Activated naive CD4-positive, alpha-beta T cell (primary cell): ENCODE results near the gene TRIM31.

Source experiments
- DNase-seq, 4 experiments: peaks; one replicate each; lab custom pipeline; 2025; lab: John Stamatoyannopoulos, UW

The TRIM31 gene

DNA sequence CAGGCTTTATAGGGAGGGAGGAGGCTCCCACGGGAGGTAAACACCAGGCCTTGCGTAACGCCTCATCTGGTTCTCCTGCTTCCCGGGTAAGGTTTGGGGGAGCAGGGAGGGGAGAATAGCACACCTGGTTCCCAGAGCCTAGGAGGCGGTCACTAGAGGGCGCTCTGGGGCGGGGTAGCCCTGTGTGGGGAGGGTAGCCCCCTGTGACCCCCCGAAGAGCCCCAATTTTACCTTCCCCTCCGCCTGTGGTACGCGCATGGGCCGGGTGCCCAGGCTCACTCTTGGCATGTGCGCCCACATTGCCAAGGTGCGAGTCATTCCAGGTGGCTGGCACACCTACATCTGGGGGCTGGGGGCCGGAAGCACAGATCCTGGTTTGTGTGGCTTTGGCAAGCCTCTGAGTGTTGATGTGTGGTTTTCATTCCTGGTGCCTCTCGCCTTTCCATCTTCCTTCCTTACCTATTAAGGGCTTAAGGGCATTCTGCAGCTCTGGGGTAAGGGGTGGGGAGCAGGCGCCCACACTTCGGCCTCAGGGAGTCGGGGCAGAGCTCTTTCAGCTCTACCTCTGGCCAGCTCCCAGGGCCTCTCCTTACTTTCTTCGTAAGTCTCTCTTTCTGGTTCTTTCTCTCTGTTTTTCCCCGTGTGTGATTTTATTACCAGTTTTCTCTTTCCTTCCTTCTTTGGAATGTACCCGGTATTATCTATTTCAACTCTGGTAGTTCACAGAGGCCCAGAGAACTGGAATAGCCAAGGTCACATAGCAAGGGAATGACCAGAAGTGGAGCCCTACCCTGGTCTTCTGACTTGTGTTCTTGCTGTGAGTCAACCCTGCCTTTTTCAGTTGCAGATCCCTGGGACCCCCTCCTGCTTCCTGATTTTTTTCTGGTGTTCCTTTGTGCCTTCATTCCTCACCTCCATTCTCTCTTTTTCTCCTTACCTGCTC lies 36.8 kb downstream of the TRIM31 start:
- DNase-seq = no peak

DNA sequence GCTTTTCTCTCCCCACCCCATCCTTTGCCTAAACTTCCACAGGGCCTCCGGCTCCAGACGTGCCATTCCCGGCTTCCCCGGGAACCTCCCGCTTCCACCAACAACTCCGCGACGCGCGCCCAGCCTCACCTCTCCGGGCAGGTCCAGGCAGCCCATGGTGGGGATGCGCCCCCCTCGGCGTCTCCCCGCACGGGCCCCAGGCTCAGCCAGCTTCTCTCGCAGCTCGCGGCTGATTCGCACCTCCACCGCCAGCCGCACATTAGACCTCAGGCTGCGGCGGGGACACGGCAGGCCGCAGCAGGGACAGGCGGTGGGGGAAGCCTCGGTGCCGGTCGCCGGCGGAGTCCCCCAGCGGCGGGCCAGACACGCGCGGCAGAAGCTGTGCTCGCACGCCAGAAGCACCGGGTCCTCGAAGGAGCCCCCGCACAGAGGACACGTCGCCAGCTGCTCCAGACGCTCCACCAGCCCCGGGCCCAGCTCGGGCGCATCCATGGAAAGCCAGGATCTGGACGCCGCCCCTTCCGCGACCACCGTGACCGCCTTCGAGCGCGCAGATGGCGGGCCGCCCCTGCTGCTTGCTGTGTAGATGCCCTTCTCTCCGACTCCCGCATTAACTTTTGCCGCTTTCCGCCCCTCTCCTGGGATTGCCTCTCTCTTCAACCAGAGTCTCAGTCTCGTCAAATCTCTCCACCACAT lies 37.6 kb downstream of the TRIM31 start, which contains the start of gene RNF39:
TSS of gene RNF39 (minus strand) at position 676 of the 696 bp plus-strand sequence. CDS start at position 492, 184 bp downstream.
- peak in 1 of 4 experiments; percentile 10 for DNase-seq

DNA sequence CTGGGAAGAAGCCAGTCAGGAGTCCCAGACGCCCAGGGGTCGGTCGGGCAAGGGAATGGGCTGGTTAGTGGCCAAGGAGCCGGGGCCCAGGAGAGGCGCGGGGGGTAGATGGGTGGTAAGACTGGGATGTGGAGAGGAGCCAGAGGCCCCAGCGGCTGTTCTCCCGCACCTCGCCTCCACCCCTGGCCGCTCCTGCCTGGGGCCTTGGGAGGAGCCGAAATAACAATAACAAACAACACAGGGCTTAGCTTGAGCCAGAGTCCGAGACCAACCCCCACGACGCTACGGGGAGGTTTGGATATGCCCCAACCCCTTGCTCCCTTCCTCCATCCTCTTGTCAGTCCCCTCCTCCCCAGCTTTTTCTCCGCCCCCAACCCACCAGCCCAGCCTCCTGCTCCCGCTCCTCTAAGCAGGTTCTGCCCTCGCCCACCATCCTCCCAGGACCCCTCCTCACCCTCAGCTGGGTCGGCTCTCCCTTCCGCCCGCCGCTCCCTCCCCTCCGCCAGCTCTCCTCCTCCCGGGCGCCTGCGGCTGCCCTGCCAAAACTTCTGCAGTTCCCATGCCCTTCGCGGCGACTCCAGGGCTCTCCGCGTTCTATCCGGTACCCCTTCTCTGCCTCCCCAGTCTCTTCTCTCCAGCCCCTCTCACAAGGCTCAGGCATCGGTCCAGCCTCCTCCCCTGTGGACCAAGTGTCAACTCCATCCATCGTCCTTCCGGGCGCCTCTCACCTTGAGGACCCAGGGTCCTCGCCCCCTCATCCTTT lies 38.4 kb downstream of the TRIM31 start:
- no peak for DNase-seq

DNA sequence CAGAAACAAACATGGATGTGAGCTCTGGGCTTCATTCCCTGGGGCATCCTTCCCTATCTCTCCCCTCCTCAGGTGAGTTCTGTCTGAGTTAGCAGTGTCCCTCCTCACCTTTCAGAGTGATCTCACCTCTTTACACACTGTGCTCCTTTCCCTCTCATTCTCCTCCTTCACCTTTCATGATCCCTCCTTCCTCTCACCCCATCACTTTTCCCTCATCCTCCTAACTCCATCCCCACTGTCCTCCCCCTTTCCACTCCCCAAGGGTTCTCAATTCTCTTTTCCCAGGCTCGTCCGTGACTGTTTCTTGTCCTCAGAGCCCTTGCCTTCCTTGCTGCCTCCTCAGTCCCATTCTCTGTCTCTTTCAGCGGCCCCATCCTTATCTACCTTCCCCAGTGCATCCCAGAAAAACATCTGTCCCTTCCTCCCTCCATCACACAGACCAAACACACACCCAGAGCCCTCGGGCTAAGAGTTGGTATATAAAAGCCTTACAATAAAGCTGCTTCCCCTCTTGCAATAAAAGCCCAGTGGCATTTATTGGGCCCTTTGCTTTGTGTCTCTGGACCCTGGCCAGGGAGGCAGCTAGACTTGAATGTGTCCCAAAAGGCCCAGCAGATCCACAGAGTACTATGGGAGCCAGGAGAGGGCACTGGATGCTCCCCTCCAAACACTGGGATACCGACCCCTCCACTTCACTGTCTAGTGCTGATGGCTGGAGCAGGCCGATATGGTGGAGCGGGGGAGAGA lies 39.2 kb downstream of the TRIM31 start:
- no peak for DNase-seq

DNA sequence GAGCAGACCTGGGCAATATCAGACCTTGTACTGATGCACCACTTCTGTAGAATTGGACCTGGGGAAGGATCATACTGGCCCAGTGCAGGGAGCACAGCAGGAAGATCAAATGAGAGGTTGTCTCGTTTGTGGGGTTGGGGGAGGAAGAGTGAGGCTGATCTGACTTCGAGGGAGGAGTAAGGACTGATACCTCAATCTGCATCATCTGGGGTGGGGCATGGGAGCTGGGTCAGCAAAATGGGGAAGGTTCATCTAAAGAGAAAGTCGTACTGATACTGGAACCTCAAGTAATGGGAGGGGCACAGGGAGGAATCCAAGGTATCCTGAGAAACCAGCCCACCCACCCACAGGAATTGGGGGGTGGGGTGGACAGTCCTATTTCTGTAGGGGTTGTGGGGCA lies 41.0 kb downstream of the TRIM31 start:
- no peak for DNase-seq

DNA sequence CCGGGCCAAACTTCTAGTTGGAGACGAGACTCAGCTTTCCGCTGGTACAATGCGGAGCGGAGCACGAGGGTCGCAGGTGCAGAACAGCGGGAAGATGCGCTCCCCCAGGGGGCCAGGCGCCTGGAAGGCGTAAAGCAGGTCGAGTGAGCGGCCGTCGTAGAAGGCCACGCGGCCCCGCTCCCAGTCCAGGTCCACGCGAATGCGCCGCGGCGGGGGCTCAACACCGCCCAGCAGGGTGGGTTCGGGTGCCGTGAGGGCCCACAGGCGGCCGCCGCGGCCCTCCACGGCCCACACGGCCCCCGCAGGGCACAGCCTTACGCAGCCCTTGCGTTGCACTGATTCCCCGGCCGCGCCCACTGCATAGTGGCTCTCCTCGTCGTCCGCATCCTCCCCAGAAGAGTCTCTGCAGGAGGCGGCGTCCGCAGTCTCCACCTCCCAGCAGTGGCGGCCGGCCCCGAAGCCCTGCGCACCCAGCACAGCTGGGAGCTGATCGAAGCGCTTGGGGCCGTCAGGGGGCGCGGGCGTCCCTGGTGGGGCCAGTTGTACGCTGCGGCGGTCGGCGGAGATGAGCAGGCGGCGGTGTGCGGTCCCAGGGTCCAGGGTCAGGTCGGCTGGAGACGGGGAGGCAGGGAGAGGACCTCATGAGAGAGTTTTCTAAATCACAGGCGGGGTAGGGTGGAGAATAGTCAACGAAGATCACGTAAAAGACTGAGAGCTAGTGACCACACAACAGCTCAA lies 41.6 kb downstream of the TRIM31 start:
- DNase-seq = no peak

DNA sequence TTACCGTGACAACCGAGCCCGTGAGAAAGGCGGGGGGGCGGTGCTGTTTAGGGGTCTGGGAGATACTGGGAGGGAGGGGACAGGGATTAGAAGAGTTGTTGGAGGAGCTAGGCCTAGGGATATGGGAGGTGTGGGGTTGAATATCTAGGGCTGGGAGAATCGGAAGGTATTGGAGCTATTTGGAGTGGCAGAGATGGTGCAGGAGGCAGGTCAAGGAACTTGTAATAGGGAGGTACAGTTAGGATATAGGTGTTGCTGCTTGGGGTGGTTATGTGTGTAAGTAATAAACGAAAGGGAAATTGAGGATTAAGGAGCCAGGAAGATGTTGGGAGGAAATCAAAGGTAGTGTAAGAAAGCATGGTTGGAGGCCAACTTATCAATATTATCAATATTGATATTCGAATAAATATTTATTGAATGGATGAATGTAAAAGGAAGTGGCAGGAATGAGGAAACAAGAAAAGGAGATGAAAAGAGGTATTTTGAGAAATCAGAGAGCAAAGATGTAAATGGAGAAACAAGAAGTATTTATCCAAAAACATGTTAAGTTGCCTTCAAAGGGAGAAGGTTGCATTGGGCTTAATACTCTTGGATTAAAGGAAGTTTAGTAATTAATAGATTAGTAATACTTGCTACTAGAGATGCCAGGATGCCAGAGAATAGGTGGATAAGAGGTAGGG lies 45.3 kb downstream of the TRIM31 start:
- DNase-seq = no peak

DNA sequence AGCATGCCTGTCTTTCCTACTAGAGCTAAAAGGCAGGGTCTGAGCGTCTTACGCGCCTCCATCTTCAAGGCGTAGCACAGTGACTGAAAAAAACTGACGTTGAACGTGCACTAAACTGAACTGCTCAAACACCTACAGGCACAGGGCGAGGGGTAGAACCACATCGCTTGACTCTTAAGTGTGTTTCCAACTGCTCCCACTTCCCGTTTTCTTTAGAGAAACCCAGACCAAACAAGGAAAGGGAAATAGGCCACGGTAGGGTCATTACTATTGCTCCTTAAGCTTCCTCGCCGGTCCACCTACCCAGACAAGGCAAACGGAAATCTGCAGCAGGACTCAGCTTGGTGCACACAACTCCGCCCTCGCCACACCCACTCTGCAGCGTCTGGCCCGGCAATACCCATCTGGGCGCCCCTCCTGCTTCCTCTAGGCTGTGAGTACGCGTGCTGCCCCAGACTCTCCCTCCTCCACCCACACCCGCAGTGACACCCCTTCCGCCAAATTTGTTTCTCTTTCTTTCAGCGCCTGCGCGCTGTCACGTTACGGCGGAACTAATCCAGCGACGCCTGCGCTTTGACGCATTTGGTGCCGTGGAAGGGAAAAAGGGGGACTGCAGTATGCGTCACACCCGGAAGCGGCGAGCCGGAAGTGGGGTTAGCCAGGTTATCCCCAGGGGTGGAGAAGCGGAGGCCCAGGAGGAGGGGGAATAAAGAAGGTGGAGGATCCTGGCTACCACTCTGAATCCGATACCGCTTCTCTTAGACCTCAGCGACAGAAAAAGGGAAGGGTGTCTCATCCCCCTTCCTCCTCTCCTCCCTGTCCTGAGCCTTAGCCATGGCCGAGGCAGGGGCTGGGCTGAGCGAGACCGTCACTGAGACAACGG lies 46.1 kb downstream of the TRIM31 start, which contains the start of gene PPP1R11:
TSS of gene PPP1R11 (plus strand) at position 622 of the 883 bp plus-strand sequence. CDS start at position 835, 213 bp downstream.
- peak; percentile 93 to 97 (median 95) for DNase-seq

DNA sequence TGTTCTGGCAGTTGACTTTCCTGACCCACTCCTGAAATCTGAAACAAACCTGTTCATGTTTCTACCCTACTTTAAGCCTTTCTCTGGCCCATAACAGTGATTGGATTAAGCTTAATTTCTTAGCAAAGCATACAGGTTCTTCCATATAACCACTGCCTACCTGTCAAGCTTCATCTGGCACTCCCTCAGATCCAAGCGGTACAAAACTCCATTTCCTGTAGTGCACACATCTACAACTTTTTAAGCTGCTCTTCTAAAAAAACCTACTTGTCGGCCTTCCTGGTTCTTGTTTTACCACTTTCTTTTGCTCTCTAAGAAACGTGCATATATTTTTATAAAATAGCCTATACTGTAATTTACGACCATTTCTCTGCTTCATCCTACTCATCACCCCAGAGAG lies 46.8 kb downstream of the TRIM31 start:
- DNase-seq = no peak

DNA sequence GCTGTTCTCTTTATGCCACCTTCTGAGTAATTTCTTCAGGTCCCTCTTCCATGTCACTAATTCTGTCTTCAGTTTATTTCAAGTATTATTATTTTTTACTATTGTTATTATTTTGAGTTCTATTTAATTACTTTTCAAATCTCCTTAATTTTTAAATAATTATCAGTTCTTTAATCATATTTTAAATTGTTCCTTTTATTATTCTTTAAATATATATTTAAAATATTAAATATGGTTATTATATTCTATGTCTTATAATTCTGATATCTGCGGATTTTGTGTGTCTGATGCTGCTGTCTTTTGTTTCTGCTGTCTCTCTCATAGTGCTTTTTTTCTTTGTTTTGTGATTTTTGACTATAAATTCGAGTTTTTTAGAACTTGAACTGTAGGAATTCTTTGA lies 49.6 kb downstream of the TRIM31 start:
- DNase-seq = no peak

DNA sequence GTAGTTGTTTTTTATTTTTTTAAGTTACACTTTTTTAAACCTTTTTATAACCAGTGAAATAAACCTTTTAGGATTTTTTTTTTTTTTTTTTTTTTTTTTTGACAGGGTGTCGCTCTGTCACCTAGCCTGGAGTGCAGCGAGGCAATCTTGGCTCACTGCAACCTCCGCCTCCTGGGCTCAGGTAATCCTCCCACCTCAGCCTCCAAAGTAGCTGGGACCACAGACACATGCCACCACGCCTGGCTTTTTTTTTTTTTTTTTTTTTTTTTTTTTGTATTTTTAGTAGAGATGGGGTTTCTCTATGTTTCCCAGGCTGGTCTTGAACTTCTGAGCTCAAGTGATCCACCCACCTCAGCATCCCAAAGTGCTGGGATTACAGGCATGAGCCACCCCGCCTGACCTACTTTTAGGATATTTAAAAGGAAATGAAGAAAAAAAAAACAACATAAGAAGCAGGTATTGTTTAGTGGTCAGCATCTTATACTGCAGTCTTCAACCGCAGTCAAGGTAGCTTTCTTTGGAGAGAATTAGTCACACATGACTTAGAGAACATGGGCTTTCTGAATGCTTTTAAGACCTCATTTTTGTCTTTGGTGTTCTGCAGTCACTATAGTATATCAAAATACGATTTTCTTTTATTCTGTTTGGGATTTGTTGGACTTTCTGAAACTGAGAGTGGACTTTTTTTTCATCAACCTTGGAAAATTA lies 50.3 kb downstream of the TRIM31 start:
- DNase-seq = no peak

DNA sequence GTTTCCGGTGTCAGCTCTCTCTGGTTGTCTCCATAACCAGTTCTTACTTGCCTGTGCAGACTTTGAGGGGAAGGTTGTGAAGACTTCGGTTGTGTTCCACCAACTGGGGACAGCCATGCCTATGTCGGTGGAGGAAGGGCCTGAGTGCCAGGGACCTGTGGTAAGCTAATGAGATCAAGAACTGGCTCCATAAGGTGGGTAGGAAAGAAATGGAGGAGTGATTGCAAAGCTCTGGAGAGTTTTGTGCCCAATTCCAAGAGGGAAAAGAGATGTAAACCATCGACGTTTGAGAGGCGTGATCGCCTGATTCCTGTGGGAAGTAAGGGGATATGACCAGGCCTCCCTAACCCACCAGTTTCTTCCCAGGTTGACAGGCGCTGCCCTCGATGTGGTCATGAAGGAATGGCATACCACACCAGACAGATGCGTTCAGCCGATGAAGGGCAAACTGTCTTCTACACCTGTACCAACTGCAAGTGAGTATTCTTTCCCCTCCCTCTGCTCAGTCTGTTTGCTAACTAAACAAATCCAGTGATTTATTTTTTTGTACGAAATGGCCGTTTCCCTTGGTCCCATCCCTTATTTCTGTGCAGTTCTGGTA lies 50.9 kb downstream of the TRIM31 start:
- no peak for DNase-seq

DNA sequence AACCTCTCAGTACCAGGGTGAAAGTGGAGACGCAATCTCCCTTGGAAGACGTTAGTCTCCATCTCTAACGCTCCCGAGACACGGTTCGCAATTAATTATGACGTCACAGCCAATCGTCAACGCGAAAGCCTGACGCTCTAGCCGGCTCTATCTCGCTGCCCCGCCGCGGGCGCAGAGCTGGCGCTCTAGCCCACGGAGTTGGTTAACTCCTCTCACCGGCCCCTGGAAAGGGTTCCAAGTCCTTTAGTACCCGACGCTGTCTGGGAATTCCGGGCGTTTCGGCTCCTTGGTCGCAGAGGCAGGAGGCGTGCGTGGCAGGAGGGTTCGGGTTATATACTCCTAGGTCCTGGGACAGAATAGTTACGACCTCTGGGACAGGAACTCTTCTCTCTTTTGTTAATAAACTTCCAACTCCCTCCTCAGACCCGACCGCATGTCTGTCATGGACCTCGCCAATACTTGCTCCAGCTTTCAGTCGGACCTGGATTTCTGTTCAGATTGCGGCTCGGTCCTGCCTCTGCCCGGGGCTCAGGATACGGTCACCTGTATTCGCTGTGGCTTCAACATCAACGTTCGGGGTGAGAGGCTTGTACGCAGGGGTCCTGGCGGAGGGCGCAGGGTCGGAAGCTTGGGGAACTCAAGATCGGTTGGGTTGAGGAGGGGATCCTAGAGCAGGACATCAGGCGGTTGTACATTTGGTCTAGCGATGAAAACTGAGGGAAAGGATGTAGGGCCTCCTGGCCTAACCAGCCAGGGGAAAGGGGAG lies 51.6 kb downstream of the TRIM31 start, which contains the start of gene POLR1H:
TSS of gene POLR1H (plus strand) at position 174 of the 766 bp plus-strand sequence. CDS start at position 434, 260 bp downstream.
- DNase-seq = peak; percentile 55 to 74 (median 66)

DNA sequence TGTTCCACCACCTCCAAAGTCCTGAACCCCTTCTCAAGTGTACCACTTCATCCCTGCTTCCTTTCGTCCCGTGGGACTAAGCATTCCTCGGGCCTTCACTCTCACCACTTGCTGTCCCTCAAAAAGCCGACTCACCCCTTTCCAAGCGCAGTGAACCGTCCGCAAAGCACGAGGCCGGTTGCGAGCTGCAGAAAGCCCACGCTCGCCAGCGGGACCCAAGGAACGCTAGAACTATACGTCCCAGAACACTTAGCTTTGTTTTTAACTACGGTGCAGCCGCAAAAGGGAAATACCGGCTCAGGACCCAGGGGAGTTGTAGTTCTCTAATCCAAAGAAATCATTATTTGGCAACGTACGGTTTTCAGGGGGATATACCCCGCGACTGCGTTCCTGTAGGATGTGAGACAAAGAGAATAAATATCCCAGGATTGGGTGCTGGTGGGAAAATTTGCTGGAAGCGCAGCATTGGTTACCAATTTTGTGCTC lies 52.2 kb downstream of the TRIM31 start:
- DNase-seq = peak in 1 of 4 experiments; percentile 6

DNA sequence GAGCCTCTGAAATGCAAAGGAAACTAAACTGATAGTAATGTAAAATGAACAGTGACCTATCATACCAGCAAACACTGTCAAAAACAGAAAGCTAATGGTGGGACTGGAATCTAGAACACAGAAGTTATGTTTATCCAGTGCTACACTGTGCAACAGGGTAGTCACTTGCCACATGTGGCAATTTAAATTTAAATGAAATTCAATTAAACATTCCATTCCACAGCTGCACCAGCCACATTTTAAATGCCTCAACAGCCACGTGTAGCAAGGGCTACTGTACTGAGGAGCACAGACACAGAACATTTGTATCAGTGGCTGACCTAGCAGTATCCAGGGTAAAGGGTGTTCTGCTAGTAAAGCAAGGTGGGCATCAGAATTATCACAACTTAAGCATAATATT lies 57.4 kb downstream of the TRIM31 start:
- no peak for DNase-seq

DNA sequence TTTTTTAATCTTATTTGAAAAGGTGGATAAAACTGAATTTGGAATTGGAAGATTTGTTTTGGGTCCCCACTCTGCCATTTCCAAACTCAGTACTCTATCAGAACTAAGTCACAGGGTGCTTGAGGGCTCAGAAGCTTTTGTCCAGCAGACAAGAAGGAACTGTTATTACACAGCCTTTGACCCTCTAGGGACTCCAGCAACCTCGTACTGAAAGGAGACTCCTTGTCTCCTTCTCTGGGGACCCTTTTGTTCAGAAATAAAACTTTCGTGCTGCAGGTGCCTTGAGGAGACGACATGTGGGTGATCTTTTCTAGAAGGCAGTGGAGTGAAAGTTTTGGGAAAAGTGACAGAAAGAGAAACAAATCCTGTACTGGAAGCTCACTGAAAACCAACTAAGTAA lies 59.2 kb downstream of the TRIM31 start:
- no peak for DNase-seq
